Mammary epithelial cell (primary cell): ENCODE data around the gene RAB20.

Source experiments
- EZH2 ChIP-seq: IDR thresholded peaks from 2 replicates; pipeline ENCODE4 v1.6.1; 2012; ENCODE audit warnings: low read length, inconsistent platforms, borderline replicate concordance
- TF ChIP-seq, protein P1 (sequence below), 2 donors: IDR thresholded peaks in 1 of 2; conservative IDR thresholded peaks in 1 of 2; 2 replicates each; pipeline ENCODE4 v1.5.1; 2011 to 2012; ENCODE audit warnings: inconsistent platforms in 2 of 2, low read length in 2 of 2, mild to moderate bottlenecking in 2 of 2, control low read depth in 1 of 2, low read depth in 1 of 2; ENCODE audit not compliant: insufficient read depth in 1 of 2; ENCODE audit errors: extremely low read depth in 1 of 2

DNA sequence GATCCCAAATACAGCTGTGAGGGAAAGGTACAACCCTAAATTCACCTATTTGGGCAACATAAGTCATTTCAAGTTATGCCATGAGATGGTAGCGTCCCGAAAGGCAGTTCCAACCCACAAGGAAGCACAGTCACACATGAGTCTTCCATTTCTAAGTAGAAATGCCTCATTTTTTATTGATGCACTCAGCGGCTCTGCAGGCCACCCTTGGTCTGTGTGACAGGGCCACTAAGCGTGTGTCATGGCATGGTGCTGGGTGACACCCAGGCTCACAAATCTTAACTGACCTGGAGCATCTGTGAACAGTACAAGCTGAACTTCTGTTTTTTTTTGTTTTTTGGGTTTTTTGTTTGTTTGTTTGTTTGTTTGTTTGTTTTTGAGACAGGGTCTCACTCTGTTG is 15.1 kb downstream of the RAB20 start:
- TF ChIP-seq, protein P1, sequence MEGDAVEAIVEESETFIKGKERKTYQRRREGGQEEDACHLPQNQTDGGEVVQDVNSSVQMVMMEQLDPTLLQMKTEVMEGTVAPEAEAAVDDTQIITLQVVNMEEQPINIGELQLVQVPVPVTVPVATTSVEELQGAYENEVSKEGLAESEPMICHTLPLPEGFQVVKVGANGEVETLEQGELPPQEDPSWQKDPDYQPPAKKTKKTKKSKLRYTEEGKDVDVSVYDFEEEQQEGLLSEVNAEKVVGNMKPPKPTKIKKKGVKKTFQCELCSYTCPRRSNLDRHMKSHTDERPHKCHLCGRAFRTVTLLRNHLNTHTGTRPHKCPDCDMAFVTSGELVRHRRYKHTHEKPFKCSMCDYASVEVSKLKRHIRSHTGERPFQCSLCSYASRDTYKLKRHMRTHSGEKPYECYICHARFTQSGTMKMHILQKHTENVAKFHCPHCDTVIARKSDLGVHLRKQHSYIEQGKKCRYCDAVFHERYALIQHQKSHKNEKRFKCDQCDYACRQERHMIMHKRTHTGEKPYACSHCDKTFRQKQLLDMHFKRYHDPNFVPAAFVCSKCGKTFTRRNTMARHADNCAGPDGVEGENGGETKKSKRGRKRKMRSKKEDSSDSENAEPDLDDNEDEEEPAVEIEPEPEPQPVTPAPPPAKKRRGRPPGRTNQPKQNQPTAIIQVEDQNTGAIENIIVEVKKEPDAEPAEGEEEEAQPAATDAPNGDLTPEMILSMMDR (conservative IDR thresholded peaks at IDR 0.05 in 1 of 2, IDR thresholded peaks at IDR 0.05 in 1 of 2; ENCODE audit: extremely low read depth in 1 of 2, insufficient read depth in 1 of 2, low read depth in 1 of 2, low read length in 2 of 2), result no peak
- no peak for TF ChIP-seq EZH2
